BLaER1 (cell line): Measurements from ENCODE around the gene CROCC.

Experiments used
- H3K27ac ChIP-seq: shearing (Covaris generic); formaldehyde crosslinking; 2 replicates; pipeline ENCODE4 v1.8.1; 2022
- H3K27me3 ChIP-seq: shearing (Covaris generic); formaldehyde crosslinking; 2 replicates; pipeline ENCODE4 v1.8.1; 2022
- H3K36me3 ChIP-seq: shearing (Covaris generic); formaldehyde crosslinking; 2 replicates; pipeline ENCODE4 v1.8.1; 2022
- H3K4me1 ChIP-seq: shearing (Covaris generic); formaldehyde crosslinking; 2 replicates; pipeline ENCODE4 v1.8.1; 2022
- H3K4me2 ChIP-seq: shearing (Covaris generic); formaldehyde crosslinking; 2 replicates; pipeline ENCODE4 v1.8.1; 2022
- H3K4me3 ChIP-seq: shearing (Covaris generic); formaldehyde crosslinking; 2 replicates; pipeline ENCODE4 v1.8.1; 2022
- H3K9ac ChIP-seq: shearing (Covaris generic); formaldehyde crosslinking; 2 replicates; pipeline ENCODE4 v1.8.1; 2022
- H3K9me3 ChIP-seq: shearing (Covaris generic); formaldehyde crosslinking; 2 replicates; pipeline ENCODE4 v1.8.1; 2022
- H4K20me1 ChIP-seq: shearing (Covaris generic); formaldehyde crosslinking; 2 replicates; pipeline ENCODE4 v1.8.1; 2022
- Cebpa-rat ChIP-seq: shearing (Covaris generic); IDR thresholded peaks from 2 replicates; pipeline ENCODE4 v1.8.1; 2022

The CROCC gene

DNA sequence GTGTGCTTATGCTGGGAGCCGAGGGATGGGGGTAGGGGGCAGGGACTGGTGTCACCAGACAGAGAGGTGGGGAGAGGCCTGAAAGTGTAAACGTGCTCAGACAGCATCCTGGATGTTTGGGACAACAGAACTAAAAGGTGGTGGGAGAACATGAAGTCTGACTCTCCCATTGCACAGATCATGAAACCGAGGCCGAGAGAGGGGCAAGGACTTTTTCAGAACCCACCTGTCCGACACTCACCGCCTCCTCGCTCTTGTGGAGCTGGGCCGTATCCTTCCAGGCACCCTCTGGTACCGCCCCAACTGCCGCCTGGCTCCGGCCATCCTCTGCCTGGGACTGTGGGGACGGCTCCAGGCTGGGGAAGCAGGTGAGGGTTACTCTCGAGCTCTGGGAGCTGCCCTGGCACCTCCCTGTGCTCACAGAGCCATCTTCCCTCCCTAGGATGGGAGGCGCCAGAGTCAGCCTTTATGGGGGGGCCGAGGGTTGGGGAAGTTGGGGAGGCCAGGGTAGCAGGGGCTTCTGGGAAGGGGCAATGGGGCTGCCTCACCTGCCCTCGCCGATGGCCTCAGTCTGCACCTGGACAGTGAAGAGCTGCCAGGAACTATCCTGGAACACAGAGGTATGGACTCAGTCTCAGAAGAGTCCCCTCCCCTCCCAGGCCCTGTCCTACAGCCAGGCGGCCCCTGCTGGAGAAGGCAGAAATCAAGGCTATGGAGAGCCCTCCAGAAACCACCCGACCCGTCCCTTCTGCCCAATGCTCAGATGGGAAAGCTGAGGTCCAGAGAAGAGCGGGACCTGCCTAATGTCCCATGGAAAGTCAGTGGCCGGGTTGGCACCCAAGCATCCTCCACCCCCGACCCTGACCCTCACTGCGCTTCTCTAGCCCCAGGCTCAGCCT lies 83.0 kb downstream of the CROCC start:
- Histone ChIP-seq H3K9me3 (no peaks in the 10 kb centered on the region), H3K36me3 (peaks cover 59% of the 10 kb centered on the region), H3K4me3 (no peak overlapping the region), H4K20me1 (peaks cover 45% of the 10 kb centered on the region), H3K4me1 (peaks cover 21% of the 10 kb centered on the region), H3K9ac (no peak overlapping the region), H3K27ac (no peak overlapping the region), H3K27me3 (no peaks in the 10 kb centered on the region), H3K4me2 (no peak overlapping the region)
- TF ChIP-seq Cebpa-rat: no peak

DNA sequence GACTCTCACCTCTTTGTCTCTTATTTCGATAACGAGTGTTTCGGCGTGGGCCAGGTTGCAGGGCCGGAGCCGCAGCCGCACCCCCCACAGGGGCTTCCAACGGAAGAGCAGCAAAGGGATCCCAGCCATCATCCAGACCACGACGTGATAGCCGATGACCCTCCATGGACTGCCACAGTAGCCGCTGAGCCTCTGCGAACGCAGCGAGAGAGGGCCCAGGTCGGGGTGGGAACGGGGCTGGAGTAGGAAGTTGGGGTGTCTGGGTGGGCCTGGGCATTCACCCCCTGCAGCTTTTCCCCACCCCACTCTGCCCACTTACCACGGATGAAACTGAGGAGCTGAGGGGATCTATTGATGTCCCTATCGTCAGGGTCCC lies 83.6 kb downstream of the CROCC start:
- H3K4me2 ChIP-seq: no peak overlapping the region
- no peak overlapping the region for H3K4me3 ChIP-seq
- no peak overlapping the region for H3K9ac ChIP-seq
- no peak overlapping the region for H3K27ac ChIP-seq
- no peak for TF ChIP-seq Cebpa-rat
- peaks cover 50% of the 10 kb centered on the region for H4K20me1 ChIP-seq
- no peaks in the 10 kb centered on the region for H3K27me3 ChIP-seq
- H3K4me1 ChIP-seq: peaks cover 27% of the 10 kb centered on the region
- peaks cover 55% of the 10 kb centered on the region for H3K36me3 ChIP-seq
- H3K9me3 ChIP-seq: no peaks in the 10 kb centered on the region

DNA sequence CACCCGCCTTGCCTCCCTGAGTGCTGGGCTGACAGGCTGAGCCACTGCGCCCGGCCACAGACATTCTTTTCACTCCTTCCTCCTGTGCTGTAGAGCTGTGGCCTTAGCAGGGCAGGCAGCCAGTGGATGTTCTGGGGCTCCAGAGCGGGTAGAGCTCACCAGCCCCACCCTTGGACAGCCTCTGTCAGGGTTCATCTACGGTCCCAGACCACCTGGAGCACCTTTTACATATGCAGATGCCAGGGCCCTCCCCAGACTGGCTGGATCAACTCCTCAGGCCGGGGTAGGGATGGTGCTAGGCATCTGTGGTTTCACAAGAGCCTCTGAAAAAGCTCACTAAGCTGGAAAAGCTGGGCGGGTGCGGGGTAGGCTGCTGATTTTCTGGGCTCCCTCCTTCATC lies 85.4 kb downstream of the CROCC start:
- Histone ChIP-seq H3K27ac (no peak overlapping the region), H3K4me3 (no peak overlapping the region), H3K4me1 (peaks cover 41% of the 10 kb centered on the region), H3K9me3 (no peaks in the 10 kb centered on the region), H3K27me3 (no peaks in the 10 kb centered on the region), H3K9ac (no peak overlapping the region), H3K36me3 (peaks cover 37% of the 10 kb centered on the region), H3K4me2 (no peak overlapping the region), H4K20me1 (peaks cover 61% of the 10 kb centered on the region)
- TF ChIP-seq Cebpa-rat: no peak

DNA sequence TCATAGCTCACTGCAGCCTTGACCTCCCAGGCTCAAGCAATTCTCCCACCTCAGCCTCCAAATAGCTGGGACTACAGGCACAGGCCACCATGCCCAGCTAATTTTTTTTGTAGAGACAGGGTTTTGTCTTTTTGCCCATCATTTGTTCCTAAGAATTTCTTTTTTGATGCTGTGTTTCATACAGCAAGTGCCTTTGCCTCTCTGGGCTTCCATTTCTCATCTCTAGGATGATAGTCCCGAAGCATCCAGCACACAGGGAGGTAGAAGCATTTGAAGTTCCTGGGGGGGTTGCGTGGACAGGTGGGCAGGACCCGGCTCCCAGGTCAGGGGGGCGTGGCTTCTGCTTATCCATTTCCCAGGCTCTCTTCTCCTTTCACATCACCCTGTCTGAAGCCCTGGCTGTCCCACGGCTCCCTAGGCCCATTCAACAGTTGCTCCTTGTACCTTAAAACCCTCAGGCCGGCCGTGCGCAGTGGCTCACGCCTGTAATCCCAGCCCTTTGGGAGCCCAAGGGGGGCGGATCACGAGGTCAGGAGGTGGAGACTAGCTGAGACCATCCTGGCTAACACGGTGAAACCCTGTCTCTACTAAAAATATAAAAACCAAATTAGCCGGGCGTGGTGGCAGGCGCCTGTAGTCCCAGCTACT lies 86.6 kb downstream of the CROCC start:
- peak overlapping the region; percentile 30; the same call in 1 of the 2 replicates for H3K27ac ChIP-seq
- no peak overlapping the region for H3K9ac ChIP-seq
- H3K36me3 ChIP-seq: peaks cover 25% of the 10 kb centered on the region
- H3K4me1 ChIP-seq: peaks cover 53% of the 10 kb centered on the region
- no peak overlapping the region for H3K4me3 ChIP-seq
- no peaks in the 10 kb centered on the region for H3K27me3 ChIP-seq
- H4K20me1 ChIP-seq: peaks cover 61% of the 10 kb centered on the region
- no peak for TF ChIP-seq Cebpa-rat
- peak overlapping the region; percentile 100 for H3K4me2 ChIP-seq
- no peaks in the 10 kb centered on the region for H3K9me3 ChIP-seq

DNA sequence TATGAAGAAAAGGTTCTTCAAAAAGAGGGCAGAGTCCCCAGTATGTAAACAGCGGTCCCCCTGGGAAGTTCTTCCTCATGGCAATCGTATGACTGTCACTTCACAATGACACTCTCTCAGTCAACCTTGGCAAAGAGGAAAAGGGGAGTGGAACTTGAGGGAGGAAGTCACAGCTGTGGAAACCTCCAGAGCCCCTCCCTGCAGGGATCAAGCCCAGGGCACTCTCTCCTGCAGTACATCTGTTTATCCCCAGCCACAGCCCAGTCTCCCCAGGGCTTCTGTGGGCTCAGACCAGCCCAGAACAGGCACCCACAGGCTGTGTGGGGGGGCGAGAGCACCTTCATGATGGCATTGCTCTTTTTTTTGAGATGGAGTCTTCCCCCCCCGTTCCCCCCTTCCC lies 88.0 kb downstream of the CROCC start:
- H3K4me2 ChIP-seq: peak overlapping the region; percentile 100

DNA sequence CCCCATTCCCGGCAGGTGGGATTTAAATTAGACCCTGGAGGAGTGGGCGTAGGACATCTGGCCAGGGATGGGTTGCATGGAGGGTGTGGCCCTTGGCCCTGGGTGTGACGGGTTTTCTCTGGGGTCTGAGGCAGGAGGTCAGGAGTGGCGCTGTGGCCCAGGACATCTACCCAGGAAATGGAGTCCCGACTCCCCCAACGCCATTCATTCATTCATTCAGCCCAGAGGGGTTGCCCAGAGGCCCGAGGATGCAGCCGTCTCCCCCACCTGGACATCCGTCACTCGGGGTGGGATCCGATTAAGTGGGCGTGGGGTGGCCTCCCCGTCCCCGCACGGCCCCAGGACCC lies 89.3 kb downstream of the CROCC start:
- Histone ChIP-seq H3K27me3 (no peaks in the 10 kb centered on the region), H3K4me1 (peaks cover 70% of the 10 kb centered on the region), H4K20me1 (peaks cover 53% of the 10 kb centered on the region), H3K4me2 (peak overlapping the region; percentile 100), H3K27ac (peak overlapping the region; percentile 86), H3K36me3 (no peaks in the 10 kb centered on the region), H3K9me3 (no peaks in the 10 kb centered on the region), H3K9ac (peak overlapping the region; percentile 82), H3K4me3 (peak overlapping the region; percentile 93)
- no peak for TF ChIP-seq Cebpa-rat

More for the DNA sequence above, 88.0 kb downstream of the CROCC start:
- peaks cover 61% of the 10 kb centered on the region for H4K20me1 ChIP-seq
- H3K4me3 ChIP-seq: no peak overlapping the region
- no peaks in the 10 kb centered on the region for H3K27me3 ChIP-seq
- no peak overlapping the region; the same call in 1 of the 2 replicates for H3K9ac ChIP-seq
- H3K9me3 ChIP-seq: no peaks in the 10 kb centered on the region
- no peak for TF ChIP-seq Cebpa-rat
- H3K4me1 ChIP-seq: peaks cover 67% of the 10 kb centered on the region
- H3K27ac ChIP-seq: peak overlapping the region; percentile 55
- peaks cover 11% of the 10 kb centered on the region for H3K36me3 ChIP-seq

DNA sequence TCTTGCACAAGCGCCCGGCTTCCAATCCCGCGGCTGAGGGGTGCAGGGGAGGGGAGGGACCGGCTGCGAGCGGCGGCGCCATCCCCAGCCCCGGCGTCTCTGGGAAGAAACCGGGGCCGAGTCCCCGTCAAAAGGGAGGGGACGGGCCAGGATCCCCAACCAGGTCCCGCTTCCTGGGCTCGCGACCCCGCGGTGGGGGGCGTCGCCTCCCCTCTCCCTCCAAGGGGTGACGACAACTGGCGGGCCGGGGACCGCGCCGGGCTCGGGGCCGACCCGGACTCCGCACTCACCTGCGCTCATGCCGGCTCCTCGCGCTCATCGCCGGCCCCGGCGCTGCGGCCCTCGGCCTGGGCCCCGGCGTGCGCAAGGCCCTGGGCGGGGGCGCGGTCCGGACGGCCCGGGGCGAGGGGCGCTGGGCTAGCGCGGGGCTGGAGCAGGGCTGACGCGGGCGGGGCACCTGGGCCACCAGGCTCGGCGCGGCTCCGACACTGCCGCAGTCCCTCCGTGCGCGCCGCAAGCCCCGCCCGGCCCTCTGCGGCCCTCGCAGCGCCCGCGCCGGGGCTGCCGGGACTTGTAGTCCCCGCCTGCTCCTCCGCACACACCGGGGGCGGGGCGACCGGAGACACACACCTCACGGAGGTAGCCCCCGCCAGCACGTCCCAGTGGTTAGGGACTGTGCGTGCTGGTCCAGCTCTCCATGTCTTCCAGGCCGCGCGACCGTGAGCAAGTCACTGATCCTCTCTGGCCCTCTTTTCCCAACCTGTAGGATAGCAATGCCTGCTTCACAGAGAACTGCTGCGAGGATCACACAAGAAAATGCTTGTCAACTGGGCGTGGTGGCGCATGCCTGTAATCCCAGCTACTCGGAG lies 89.9 kb downstream of the CROCC start, which contains the start of gene ATP13A2:
TSS of gene ATP13A2 (minus strand) at position 490 of the 869 bp plus-strand sequence. CDS start at position 300, 190 bp downstream.
- Histone ChIP-seq H3K36me3 (no peaks in the 10 kb centered on the region), H3K9ac (peak within 1 kb of the TSS; percentile 82), H3K27me3 (no peaks in the 10 kb centered on the region), H3K9me3 (no peaks in the 10 kb centered on the region), H4K20me1 (peaks cover 47% of the 10 kb centered on the region), H3K4me3 (peak within 1 kb of the TSS; percentile 93), H3K4me1 (peaks cover 70% of the 10 kb centered on the region), H3K27ac (peak within 1 kb of the TSS; percentile 86), H3K4me2 (peak within 1 kb of the TSS; percentile 100)
- no peak for TF ChIP-seq Cebpa-rat

DNA sequence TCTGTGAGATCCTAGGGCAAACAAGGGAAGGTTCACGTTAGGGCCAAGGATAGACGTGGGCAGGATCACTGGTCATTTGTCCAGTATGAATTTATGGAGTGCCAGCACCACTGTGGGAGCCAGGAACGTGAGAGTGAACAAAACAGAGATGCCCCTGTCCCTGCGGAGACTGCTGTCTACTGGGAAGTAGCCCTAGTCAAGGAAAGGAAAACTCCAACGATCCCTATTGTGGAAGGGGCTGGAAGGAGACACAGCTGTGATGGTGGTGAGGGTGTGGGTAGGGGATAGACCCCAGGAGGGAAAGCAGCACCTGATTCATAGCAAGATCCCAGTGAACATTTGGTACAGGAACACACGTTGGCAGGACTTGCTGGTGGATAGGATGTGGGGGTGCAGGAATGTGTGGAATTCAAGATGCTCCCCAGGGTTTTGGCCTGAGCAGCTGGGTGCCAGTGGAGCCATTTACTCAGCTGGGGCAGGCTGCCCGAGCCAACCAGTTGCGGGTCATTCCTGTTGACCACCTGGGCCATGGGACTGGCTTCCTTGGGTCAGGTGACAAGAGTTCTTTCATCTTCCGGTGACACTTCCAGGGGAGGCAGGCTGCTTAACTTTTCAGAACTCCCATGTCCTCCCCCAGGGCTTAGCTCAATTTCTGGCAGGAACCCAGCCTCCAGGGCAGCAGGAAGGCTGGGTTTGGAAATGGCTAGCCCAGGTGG lies 91.2 kb downstream of the CROCC start:
- no peak for TF ChIP-seq Cebpa-rat
- peaks cover 66% of the 10 kb centered on the region for H3K4me1 ChIP-seq
- H3K27ac ChIP-seq: no peak overlapping the region
- no peak overlapping the region for H3K9ac ChIP-seq
- H3K9me3 ChIP-seq: no peaks in the 10 kb centered on the region
- H3K4me3 ChIP-seq: no peak overlapping the region
- H3K36me3 ChIP-seq: peaks cover 6% of the 10 kb centered on the region
- no peaks in the 10 kb centered on the region for H3K27me3 ChIP-seq
- H3K4me2 ChIP-seq: peak overlapping the region; percentile 100
- H4K20me1 ChIP-seq: peaks cover 34% of the 10 kb centered on the region
